HEK293 (cell line): ENCODE data around the gene MKKS.

ENCODE experiments used
- CTCF ChIA-PET: fragments of 350-600 bp; formaldehyde crosslinking; extraction: SDS; loops from one replicate; lab custom pipeline; 2021; ENCODE audit warnings: antibody characterized with exemption; lab: Yijun Ruan, JAX
- POLR2A ChIA-PET: fragments of 300-600 bp; formaldehyde crosslinking; extraction: SDS; loops from one replicate; lab custom pipeline; 2020; ENCODE audit warnings: antibody characterized with exemption, inconsistent platforms; lab: Yijun Ruan, JAX
- H3K27ac ChIP-seq: fragments of 200-500 bp; sonication (Bioruptor generic); 2 replicates; pipeline ENCODE4 v1.5.1; 2014; ENCODE audit warnings: low read depth, low read length, control low read depth, inconsistent platforms; ENCODE audit errors: extremely low read depth
- H3K36me3 ChIP-seq, 2 experiments: fragments of 200-500 bp in 1 of 2; sonication (Bioruptor generic) in 1 of 2; 1 replicate in 1 of 2; 2 replicates in 1 of 2; pipeline ENCODE4 v1.5.1; 2014 to 2017; ENCODE audit warnings: inconsistent platforms in 2 of 2, low read length in 2 of 2; ENCODE audit not compliant: control insufficient read depth in 2 of 2, insufficient read depth in 1 of 2
- H3K4me1 ChIP-seq: fragments of 200-500 bp; sonication (Bioruptor generic); 2 replicates; pipeline ENCODE4 v1.5.1; 2014; ENCODE audit warnings: mild to moderate bottlenecking, low read length, inconsistent platforms; ENCODE audit not compliant: control insufficient read depth, insufficient read depth
- H3K4me3 ChIP-seq: 2 replicates; pipeline ENCODE4 v1.5.1; 2011; ENCODE audit warnings: low read depth, mild to moderate bottlenecking, control low read depth, low read length, moderate library complexity
- H3K9me3 ChIP-seq: fragments of 200-500 bp; sonication (Bioruptor generic); 2 replicates; pipeline ENCODE4 v1.5.1; 2014; ENCODE audit warnings: low read depth, low read length, inconsistent platforms; ENCODE audit not compliant: control insufficient read depth, insufficient read depth
- BCL11B ChIP-seq: fragments of 450-650 bp; formaldehyde crosslinking; IDR thresholded peaks from 2 replicates; pipeline ENCODE4 v1.5.1; 2016; ENCODE audit warnings: low read depth, missing biosample characterization, missing genetic modification characterization
- FEZF1 ChIP-seq: fragments of 450-650 bp; formaldehyde crosslinking; IDR thresholded peaks from 2 replicates; pipeline ENCODE4 v1.5.1; 2016; ENCODE audit warnings: missing biosample characterization, missing genetic modification characterization
- GLIS1 ChIP-seq: fragments of 450-650 bp; formaldehyde crosslinking; IDR thresholded peaks from 2 replicates; pipeline ENCODE4 v1.5.1; 2016; ENCODE audit warnings: missing biosample characterization, missing genetic modification characterization
- MYNN ChIP-seq: fragments of 450-650 bp; formaldehyde crosslinking; IDR thresholded peaks from 2 replicates; pipeline ENCODE4 v1.5.1; 2016; ENCODE audit warnings: missing biosample characterization, missing genetic modification characterization, borderline replicate concordance
- PATZ1 ChIP-seq: fragments of 450-650 bp; formaldehyde crosslinking; IDR thresholded peaks from 2 replicates; pipeline ENCODE4 v1.5.1; 2016; ENCODE audit warnings: missing biosample characterization, missing genetic modification characterization
- SETDB1 ChIP-seq: IDR thresholded peaks from one replicate; pipeline ENCODE4 v1.6.1; 2017; ENCODE audit warnings: mild to moderate bottlenecking, low read length, moderate library complexity, mixed read lengths; ENCODE audit not compliant: insufficient read length
- SP2 ChIP-seq: fragments of 450-650 bp; formaldehyde crosslinking; IDR thresholded peaks from 2 replicates; pipeline ENCODE4 v1.5.1; 2016; ENCODE audit warnings: missing biosample characterization, missing genetic modification characterization
- ZFP41 ChIP-seq: fragments of 450-650 bp; formaldehyde crosslinking; IDR thresholded peaks from 2 replicates; pipeline ENCODE4 v1.5.1; 2016; ENCODE audit warnings: missing biosample characterization, missing genetic modification characterization, borderline replicate concordance
- ZNF10 ChIP-seq: fragments of 450-650 bp; formaldehyde crosslinking; IDR thresholded peaks from 2 replicates; pipeline ENCODE4 v1.5.1; 2017; ENCODE audit warnings: missing biosample characterization, missing genetic modification characterization
- ZNF132 ChIP-seq: fragments of 450-650 bp; formaldehyde crosslinking; IDR thresholded peaks from 2 replicates; pipeline ENCODE4 v1.5.1; 2017; ENCODE audit warnings: missing biosample characterization, missing genetic modification characterization, borderline replicate concordance
- ZNF184 ChIP-seq: fragments of 450-650 bp; IDR thresholded peaks from 2 replicates; pipeline ENCODE4 v1.5.1; 2018; ENCODE audit warnings: missing biosample characterization, mild to moderate bottlenecking, missing genetic modification characterization
- ZNF274 ChIP-seq, 2 experiments: fragments of 200-500 bp in 1 of 2; fragments of 450-650 bp in 1 of 2; sonication (Bioruptor generic) in 1 of 2; formaldehyde crosslinking in 1 of 2; IDR thresholded peaks; 2 replicates each; pipeline versions ENCODE4 v1.5.1 to v1.6.1; 2014 to 2016; ENCODE audit warnings: borderline replicate concordance in 1 of 2, inconsistent platforms in 1 of 2, low read length in 1 of 2, missing biosample characterization in 1 of 2, missing genetic modification characterization in 1 of 2
- ZNF433 ChIP-seq: fragments of 450-650 bp; formaldehyde crosslinking; IDR thresholded peaks from 2 replicates; pipeline ENCODE4 v1.5.1; 2016; ENCODE audit warnings: missing biosample characterization, missing genetic modification characterization, low read depth
- ZNF529 ChIP-seq: fragments of 450-650 bp; formaldehyde crosslinking; IDR thresholded peaks from 2 replicates; pipeline ENCODE4 v1.5.1; 2017; ENCODE audit warnings: missing genetic modification characterization, missing biosample characterization; ENCODE audit not compliant: insufficient replicate concordance
- ZNF530 ChIP-seq: fragments of 450-650 bp; formaldehyde crosslinking; IDR thresholded peaks from 2 replicates; pipeline ENCODE4 v1.5.1; 2016; ENCODE audit warnings: low read depth, missing biosample characterization, missing genetic modification characterization
- ZNF544 ChIP-seq: fragments of 450-650 bp; formaldehyde crosslinking; IDR thresholded peaks from 2 replicates; pipeline ENCODE4 v1.5.0; 2017; ENCODE audit warnings: missing biosample characterization, missing genetic modification characterization
- ZNF645 ChIP-seq: fragments of 450-650 bp; formaldehyde crosslinking; IDR thresholded peaks from 2 replicates; pipeline ENCODE4; 2016; ENCODE audit warnings: missing biosample characterization, missing genetic modification characterization
- ZNF654 ChIP-seq: fragments of 450-650 bp; formaldehyde crosslinking; IDR thresholded peaks from 2 replicates; pipeline ENCODE4 v1.5.1; 2016; ENCODE audit warnings: low read depth, missing biosample characterization, missing genetic modification characterization
- ZNF660 ChIP-seq: fragments of 450-650 bp; IDR thresholded peaks from 2 replicates; pipeline ENCODE4 v1.5.1; 2018; ENCODE audit warnings: missing biosample characterization, mild to moderate bottlenecking, missing genetic modification characterization
- ZNF76 ChIP-seq: fragments of 450-650 bp; formaldehyde crosslinking; IDR thresholded peaks from 2 replicates; pipeline ENCODE4; 2016; ENCODE audit warnings: low read depth, missing biosample characterization, missing genetic modification characterization, borderline replicate concordance
- ZNF792 ChIP-seq: fragments of 450-650 bp; formaldehyde crosslinking; IDR thresholded peaks from 2 replicates; pipeline ENCODE4 v1.5.1; 2016; ENCODE audit warnings: missing biosample characterization, missing genetic modification characterization
- ZNF843 ChIP-seq: fragments of 450-650 bp; formaldehyde crosslinking; IDR thresholded peaks from 2 replicates; pipeline ENCODE4 v1.5.1; 2016; ENCODE audit warnings: missing biosample characterization, missing genetic modification characterization
- ZSCAN18 ChIP-seq: fragments of 450-650 bp; formaldehyde crosslinking; IDR thresholded peaks from 2 replicates; pipeline ENCODE4 v1.5.1; 2016; ENCODE audit warnings: missing biosample characterization, missing genetic modification characterization
- TF ChIP-seq, protein P1 (sequence below): fragments of 450-650 bp; formaldehyde crosslinking; IDR thresholded peaks from 2 replicates; pipeline ENCODE4 v1.5.1; 2017; ENCODE audit warnings: missing biosample characterization, missing genetic modification characterization
- TF ChIP-seq, protein P2 (sequence below): sonication (generic); formaldehyde crosslinking; IDR thresholded peaks from 2 replicates; pipeline ENCODE4 v1.8.1; 2022; ENCODE audit warnings: mild to moderate bottlenecking, moderate library complexity, missing genetic modification reagents
- TF ChIP-seq, protein P3 (sequence below): fragments of 450-650 bp; formaldehyde crosslinking; IDR thresholded peaks from 2 replicates; pipeline ENCODE4 v1.5.1; 2016; ENCODE audit warnings: missing biosample characterization, missing genetic modification characterization

Gene MKKS

GRCh38 chr20:10469599-10469998, 35.6 kb upstream of the MKKS start (continued):
- peak; percentile 58 for TF ChIP-seq FEZF1 (tag by site-specific recombination)
- no peak for TF ChIP-seq ZNF10 (tag by site-specific recombination)
- TF ChIP-seq ZNF654 (tag by site-specific recombination), result peak; percentile 72
- no peak for TF ChIP-seq GLIS1 (tag by site-specific recombination)
- no peak for TF ChIP-seq ZNF433 (tag by site-specific recombination)
- no peak for TF ChIP-seq MYNN (tag by site-specific recombination)
- TF ChIP-seq SP2 (tag by site-specific recombination), result no peak
- TF ChIP-seq BCL11B (tag by site-specific recombination), result no peak
- no peak for TF ChIP-seq ZSCAN18
- TF ChIP-seq ZNF76, result no peak
- TF ChIP-seq, protein P1, sequence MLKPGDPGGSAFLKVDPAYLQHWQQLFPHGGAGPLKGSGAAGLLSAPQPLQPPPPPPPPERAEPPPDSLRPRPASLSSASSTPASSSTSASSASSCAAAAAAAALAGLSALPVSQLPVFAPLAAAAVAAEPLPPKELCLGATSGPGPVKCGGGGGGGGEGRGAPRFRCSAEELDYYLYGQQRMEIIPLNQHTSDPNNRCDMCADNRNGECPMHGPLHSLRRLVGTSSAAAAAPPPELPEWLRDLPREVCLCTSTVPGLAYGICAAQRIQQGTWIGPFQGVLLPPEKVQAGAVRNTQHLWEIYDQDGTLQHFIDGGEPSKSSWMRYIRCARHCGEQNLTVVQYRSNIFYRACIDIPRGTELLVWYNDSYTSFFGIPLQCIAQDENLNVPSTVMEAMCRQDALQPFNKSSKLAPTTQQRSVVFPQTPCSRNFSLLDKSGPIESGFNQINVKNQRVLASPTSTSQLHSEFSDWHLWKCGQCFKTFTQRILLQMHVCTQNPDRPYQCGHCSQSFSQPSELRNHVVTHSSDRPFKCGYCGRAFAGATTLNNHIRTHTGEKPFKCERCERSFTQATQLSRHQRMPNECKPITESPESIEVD (tag by site-specific recombination), result peak; percentile 47
- no peak for TF ChIP-seq ZNF792 (tag by site-specific recombination)
- no peak for TF ChIP-seq ZNF645
- TF ChIP-seq, all 188 proteins: peak for 4

- ChIA-PET CTCF (interaction anchor here (0.6 to 1.2 kb wide), 8 partner anchors 10 to 606 kb away, joined by 3 to 5 read pairs (median 4); no protein-coding TSS in a partner anchor), POLR2A (no interaction called here)
- no peaks in the 10 kb centered on the region; a peak in 1 of 3 replicates for H3K36me3 ChIP-seq
- no peak overlapping the region for H3K4me3 ChIP-seq
- TF ChIP-seq SETDB1, result no peak
- TF ChIP-seq, protein P1 (tag by site-specific recombination), result no peak
- no peak for TF ChIP-seq ZNF76
- TF ChIP-seq ZNF184 (tag by site-specific recombination), result no peak
- TF ChIP-seq ZNF530 (tag by site-specific recombination), result no peak
- no peak for TF ChIP-seq ZNF132
- no peak for TF ChIP-seq ZNF274 (IDR thresholded peaks at IDR 0.05; ENCODE audit: low read length)
- TF ChIP-seq ZNF274 (tag by site-specific recombination; IDR thresholded peaks at IDR 0.05; ENCODE audit: borderline replicate concordance), result no peak
- no peak for TF ChIP-seq PATZ1
- no peak for TF ChIP-seq ZNF529 (tag by site-specific recombination)
- TF ChIP-seq, protein P2, sequence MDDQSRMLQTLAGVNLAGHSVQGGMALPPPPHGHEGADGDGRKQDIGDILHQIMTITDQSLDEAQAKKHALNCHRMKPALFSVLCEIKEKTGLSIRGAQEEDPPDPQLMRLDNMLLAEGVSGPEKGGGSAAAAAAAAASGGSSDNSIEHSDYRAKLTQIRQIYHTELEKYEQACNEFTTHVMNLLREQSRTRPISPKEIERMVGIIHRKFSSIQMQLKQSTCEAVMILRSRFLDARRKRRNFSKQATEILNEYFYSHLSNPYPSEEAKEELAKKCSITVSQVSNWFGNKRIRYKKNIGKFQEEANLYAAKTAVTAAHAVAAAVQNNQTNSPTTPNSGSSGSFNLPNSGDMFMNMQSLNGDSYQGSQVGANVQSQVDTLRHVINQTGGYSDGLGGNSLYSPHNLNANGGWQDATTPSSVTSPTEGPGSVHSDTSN, result no peak
- TF ChIP-seq, protein P3, sequence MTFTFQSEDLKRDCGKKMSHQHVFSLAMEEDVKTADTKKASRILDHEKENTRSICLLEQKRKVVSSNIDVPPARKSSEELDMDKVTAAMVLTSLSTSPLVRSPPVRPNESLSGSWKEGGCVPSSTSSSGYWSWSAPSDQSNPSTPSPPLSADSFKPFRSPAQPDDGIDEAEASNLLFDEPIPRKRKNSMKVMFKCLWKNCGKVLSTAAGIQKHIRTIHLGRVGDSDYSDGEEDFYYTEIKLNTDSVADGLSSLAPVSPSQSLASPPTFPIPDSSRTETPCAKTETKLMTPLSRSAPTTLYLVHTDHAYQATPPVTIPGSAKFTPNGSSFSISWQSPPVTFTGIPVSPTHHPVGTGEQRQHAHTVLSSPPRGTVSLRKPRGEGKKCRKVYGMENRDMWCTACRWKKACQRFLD (tag by site-specific recombination), result no peak
- no peak for TF ChIP-seq ZNF843 (tag by site-specific recombination)
- TF ChIP-seq ZNF660 (tag by site-specific recombination), result no peak
- TF ChIP-seq ZNF544 (tag by site-specific recombination), result no peak
- no peak for TF ChIP-seq ZFP41 (tag by site-specific recombination)
- no peaks in the 10 kb centered on the region for H3K4me1 ChIP-seq
- no peak overlapping the region for H3K27ac ChIP-seq
- no peaks in the 10 kb centered on the region for H3K9me3 ChIP-seq
Observed at GRCh38 chr20:10469056-10469455, 35.0 kb upstream of the MKKS start.
